Small intestine (tissue), 7 donors: ENCODE measurements around the gene ETV4. TPM values are rescaled to one million over a fixed set of nuclear protein-coding genes. Genes with fewer than 3 reads are reported as not detected.

Source experiments
- DNase-seq, 2 donors: peaks; one replicate each; pipeline versions ENCODE4 v3.0.0 to v3.0.0-alpha.2; 2013
- FAIRE-seq: peaks from 2 replicates; lab custom pipeline; 2012; peaks lifted over from hg19 to GRCh38; lab: Jason Lieb, UNC
- H3K27ac ChIP-seq, 3 donors: one replicate each; pipeline ENCODE4 v1.5.1; 2013; ENCODE audit warnings: low read length in 2 of 3, mild to moderate bottlenecking in 2 of 3, control low read depth in 1 of 3, inconsistent platforms in 1 of 3, low read depth in 1 of 3, moderate library complexity in 1 of 3
- H3K27me3 ChIP-seq, 3 donors: one replicate each; pipeline ENCODE4 v1.6.1; 2013; ENCODE audit warnings: low read length in 3 of 3, inconsistent platforms in 1 of 3; ENCODE audit not compliant: control insufficient read depth in 3 of 3, insufficient read depth in 3 of 3
- H3K36me3 ChIP-seq, 3 donors: one replicate each; pipeline ENCODE4 v1.6.1; 2013; ENCODE audit warnings: low read length in 3 of 3, inconsistent platforms in 1 of 3, low read depth in 1 of 3, mild to moderate bottlenecking in 1 of 3, moderate library complexity in 1 of 3; ENCODE audit not compliant: control insufficient read depth in 3 of 3, insufficient read depth in 2 of 3
- H3K4me1 ChIP-seq, 3 donors: one replicate each; pipeline ENCODE4 v1.6.1; 2013; ENCODE audit warnings: low read length in 2 of 3, inconsistent platforms in 1 of 3, low read depth in 1 of 3, mild to moderate bottlenecking in 1 of 3, moderate library complexity in 1 of 3; ENCODE audit not compliant: control insufficient read depth in 3 of 3, insufficient read depth in 2 of 3
- H3K4me3 ChIP-seq, 3 donors: one replicate each; pipeline ENCODE4 v1.5.1; 2013; ENCODE audit warnings: low read length in 3 of 3, control low read depth in 1 of 3, inconsistent platforms in 1 of 3, low read depth in 1 of 3, mild to moderate bottlenecking in 1 of 3, moderate library complexity in 1 of 3
- H3K9me3 ChIP-seq, 2 donors: one replicate each; pipeline ENCODE4 v1.6.1; 2013; ENCODE audit warnings: low read depth in 1 of 2, low read length in 1 of 2; ENCODE audit not compliant: control insufficient read depth in 2 of 2, insufficient read depth in 1 of 2
- WGBS, 3 donors: extraction: QIAGEN DNeasy Blood & Tissue Kit; methylation state at CpG; one replicate each; pipeline ENCODE4 v1.1.7; 2013; 5-methylcytosine and 5-hydroxymethylcytosine counted together
- polyA plus RNA-seq, 4 donors: library from polyadenylated mRNA; stranded (reverse) in 3 of 4; unstranded in 1 of 4; fragments of 200-250 nt in 3 of 4; fragments of 120-200 nt in 1 of 4; gene quantifications; one replicate each; pipeline versions ENCODE4 v1.2.1 to v1.2.3, GENCODE V29; 2013
- donor health status: healthy with polysubstance abuse.
- donor health status: control.
- donor health status: control.
- donor health status: Bipolar disorder and iron deficiency.
- donor health status: healthy.

The ETV4 gene
- polyA plus RNA-seq, 4 donors, result 1.3 to 16.4 (median 4.5) TPM

DNA sequence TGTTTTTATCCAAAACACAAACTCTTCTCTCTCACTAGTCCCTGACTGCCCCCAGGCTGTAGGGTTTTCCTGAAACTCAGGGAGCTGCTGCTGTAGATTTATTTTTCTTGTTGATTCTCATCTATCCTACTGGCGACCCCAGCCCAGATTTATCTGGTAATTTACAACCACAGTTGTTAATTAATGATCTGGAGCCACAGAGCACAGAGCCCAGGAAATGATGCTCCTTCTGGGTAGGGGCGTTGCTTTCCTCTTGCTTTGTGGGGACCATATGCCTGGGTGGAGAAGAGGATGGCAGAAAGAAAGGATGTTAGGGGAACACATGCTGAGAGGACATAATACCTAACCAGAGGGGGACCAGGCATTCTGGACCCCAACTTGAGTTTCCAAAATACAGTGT is 7.4 kb upstream of the ETV4 start:
- Histone ChIP-seq H3K27me3 (peaks cover 0 to 5% (median 0%) of the 10 kb centered on the region in 3 donors), H3K9me3 (no peaks in the 10 kb centered on the region), H3K4me1 (peaks cover 2 to 50% (median 2%) of the 10 kb centered on the region in 3 donors), H3K36me3 (peaks cover 0 to 2% (median 0%) of the 10 kb centered on the region in 3 donors), H3K27ac (peak overlapping the region in 1 of 3 donors; percentile 73), H3K4me3 (no peak overlapping the region)
- WGBS, 3 donors, result 7 to 17% (median 17%) methylated on average over 2 of the region's 2 CpGs
- no peak for DNase-seq
- FAIRE-seq, result no peak

DNA sequence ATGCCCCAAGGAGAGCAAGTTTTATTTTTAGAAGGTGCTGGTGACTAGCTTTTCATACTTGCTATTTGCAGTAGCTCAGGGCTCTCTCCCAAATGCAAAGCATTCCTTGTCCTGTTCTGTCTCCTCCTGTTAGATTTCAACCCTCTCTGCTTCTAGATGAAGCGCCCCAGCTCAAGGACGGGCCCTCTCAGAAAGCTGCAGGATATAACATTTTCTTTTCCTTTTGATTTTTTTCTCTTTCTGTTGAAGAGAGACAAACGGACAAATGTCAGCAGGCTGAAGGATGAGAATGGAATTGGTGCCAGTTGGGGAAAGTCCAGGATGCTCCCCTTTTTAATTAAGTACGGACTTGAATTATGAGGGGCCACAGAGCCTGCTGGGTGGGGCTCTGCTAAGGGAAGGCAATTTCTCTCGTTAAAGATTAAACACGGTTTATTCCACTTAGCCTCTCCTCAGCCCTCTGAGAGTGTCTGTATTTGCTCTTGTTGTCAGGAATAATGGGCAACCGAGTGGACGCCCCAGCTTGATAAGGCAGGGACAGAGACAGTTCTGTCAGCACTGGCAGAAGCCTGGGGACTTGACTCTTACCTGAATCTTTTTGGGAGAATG is 6.2 kb upstream of the ETV4 start:
- Histone ChIP-seq H3K27me3 (peaks cover 0 to 8% (median 3%) of the 10 kb centered on the region in 3 donors), H3K4me1 (peaks cover 2 to 47% (median 2%) of the 10 kb centered on the region in 3 donors), H3K27ac (peak overlapping the region in 1 of 3 donors; percentile 73), H3K9me3 (no peaks in the 10 kb centered on the region), H3K36me3 (peaks cover 0 to 2% (median 0%) of the 10 kb centered on the region in 3 donors), H3K4me3 (peak overlapping the region in 1 of 3 donors; percentile 1)
- FAIRE-seq (no peak), DNase-seq (peak; percentile 56 to 84)
- 11 to 37% (median 25%) methylated on average over 8 of the region's 8 CpGs for WGBS, 3 donors

DNA sequence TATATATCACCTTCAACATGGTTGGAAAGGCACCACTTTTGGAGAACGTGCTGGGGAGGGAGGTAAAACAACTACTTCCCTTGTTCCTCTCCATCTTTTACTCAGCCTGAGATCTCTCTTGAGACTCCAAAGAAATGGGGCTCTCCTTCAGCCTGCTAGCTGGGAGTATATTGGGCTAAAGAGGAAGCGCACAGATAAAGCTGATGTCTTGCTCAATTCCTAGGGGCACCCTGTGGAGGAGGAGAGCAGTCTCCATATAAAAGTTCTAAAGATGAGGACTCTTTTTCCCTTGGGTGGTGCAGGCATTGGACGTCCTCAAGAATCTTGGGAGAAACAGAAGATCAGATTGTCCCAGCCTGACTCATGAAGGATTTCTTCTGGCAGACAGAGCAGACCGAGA is 4.6 kb upstream of the ETV4 start:
- Histone ChIP-seq H3K27me3 (peaks cover 0 to 8% (median 7%) of the 10 kb centered on the region in 3 donors), H3K4me1 (peaks cover 2 to 45% (median 2%) of the 10 kb centered on the region in 3 donors), H3K9me3 (no peaks in the 10 kb centered on the region), H3K36me3 (peaks cover 0 to 2% (median 0%) of the 10 kb centered on the region in 3 donors), H3K4me3 (no peak overlapping the region), H3K27ac (no peak overlapping the region)
- 89 to 95% (median 95%) methylated on average over 4 of the region's 4 CpGs for WGBS, 3 donors
- DNase-seq, result no peak
- FAIRE-seq, result no peak

DNA sequence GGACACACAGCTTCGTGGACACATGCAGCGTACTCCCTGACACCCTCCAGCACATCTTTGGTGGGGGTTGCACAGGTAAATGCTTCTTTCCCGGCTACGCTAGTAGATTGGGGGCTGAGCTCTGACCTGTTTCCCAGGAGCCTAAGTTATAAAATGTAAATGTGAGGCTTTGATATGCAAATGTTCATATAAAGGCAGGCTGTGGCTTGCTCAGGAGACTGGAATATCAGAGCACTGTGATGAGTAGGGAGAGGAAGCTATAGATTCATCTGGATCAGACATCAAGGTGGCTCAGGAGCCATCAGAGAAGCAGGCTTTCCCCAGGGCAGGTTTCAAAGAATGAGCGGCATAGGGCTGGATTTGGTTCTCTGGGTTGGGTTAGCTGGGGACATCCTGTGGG is 3.4 kb upstream of the ETV4 start:
- H3K36me3 ChIP-seq, result no peaks in the 10 kb centered on the region
- H3K27ac ChIP-seq, result no peak overlapping the region
- peaks cover 4 to 38% (median 7%) of the 10 kb centered on the region in 3 donors for H3K4me1 ChIP-seq
- WGBS, 3 donors, result 82 to 84% (median 82%) methylated on average over 5 of the region's 5 CpGs
- H3K9me3 ChIP-seq, result no peaks in the 10 kb centered on the region
- DNase-seq (no peak), FAIRE-seq (no peak)
- H3K27me3 ChIP-seq, result peaks cover 0 to 14% (median 8%) of the 10 kb centered on the region in 3 donors
- H3K4me3 ChIP-seq, result no peak overlapping the region

DNA sequence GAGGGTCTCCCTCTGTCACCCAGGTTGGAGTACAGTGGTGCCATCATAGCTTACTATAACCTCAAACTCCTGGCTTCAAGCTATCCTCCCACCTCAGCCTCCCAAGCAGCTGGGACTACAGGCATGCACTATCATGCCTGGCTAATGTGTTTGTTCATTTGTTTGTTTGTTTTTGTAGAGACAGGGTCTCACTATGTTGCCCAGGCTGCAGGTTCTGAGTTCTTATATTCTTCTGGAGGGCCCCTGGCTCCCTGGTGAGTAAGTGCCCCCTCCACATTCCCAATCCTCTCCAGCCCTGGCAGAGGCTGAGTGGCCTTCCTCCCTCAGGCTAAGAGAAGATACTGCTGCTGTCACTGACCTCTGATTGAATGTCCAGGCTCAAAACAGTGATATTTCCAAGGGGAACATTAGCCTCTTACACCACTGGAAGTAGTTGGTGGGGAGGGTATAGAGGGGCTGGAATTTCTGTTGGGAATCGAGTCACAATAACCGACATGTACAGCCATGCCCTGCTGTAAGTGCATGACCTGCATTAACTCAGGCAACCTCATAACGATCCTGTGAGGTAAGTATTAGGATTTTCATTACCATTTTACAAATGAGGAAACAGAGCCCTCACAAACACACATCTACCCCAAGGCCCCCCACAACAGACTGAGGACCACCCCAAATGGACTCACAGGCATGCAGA is 2.7 kb upstream of the ETV4 start:
- H3K4me1 ChIP-seq, result peaks cover 4 to 34% (median 7%) of the 10 kb centered on the region in 3 donors
- H3K36me3 ChIP-seq, result no peaks in the 10 kb centered on the region
- 74 to 82% (median 76%) methylated on average over 3 of the region's 3 CpGs for WGBS, 3 donors
- H3K27me3 ChIP-seq, result peaks cover 0 to 18% (median 6%) of the 10 kb centered on the region in 3 donors
- no peak overlapping the region for H3K4me3 ChIP-seq
- H3K9me3 ChIP-seq, result no peaks in the 10 kb centered on the region
- DNase-seq (no peak), FAIRE-seq (no peak)
- H3K27ac ChIP-seq, result no peak overlapping the region

DNA sequence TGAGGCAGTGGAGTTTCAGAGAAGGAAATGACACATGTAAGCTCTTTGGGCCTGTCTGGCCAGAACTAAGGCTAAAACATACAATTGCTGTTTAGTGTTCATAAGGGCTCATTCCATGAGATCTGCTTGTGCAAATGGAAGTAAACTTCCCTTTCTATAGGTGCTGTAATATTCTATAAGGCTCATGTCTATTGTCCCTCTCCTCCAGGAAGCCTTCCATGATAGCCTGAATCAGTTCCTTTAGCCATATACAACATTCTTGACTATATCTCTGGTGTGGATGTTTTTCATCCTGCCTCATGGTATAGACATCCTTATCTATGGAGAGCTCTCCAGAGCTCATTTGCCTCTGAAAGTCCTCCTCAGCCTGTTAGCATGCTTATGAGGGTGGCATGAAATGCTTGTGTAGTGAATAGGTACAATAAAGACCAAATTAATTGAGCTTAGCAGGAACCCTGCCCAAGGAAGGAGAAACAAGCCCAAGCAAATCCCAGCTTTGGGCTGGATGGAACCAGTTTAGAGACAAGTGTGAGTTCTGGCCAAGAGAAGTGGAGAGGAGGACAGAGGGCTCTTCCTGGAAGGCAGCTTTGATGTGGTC is 1.6 kb upstream of the ETV4 start:
- H3K27ac ChIP-seq, result no peak overlapping the region
- H3K9me3 ChIP-seq, result no peaks in the 10 kb centered on the region
- FAIRE-seq, result no peak

DNA sequence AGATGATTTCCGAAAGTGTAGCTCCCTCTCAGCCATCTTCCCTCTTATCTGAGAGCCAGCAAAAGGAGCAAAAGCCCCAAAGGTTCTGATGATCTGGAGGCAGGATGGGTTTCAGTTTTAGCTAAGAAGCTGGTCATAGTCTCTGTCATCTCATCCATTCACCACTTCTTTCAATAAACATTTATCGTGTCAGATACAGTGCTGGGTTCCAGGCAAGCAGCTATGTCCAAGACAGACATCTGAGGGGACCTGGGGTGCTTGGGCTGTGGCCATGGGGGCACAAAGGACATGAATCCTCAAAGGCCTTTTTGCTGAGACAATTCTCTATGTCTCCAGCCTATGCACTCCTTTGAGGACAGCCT is 1.0 kb upstream of the ETV4 start:
- FAIRE-seq (no peak), DNase-seq (no peak)
- no peaks in the 10 kb centered on the region for H3K9me3 ChIP-seq
- peaks cover 0 to 18% (median 6%) of the 10 kb centered on the region in 3 donors for H3K27me3 ChIP-seq
- no peak overlapping the region for H3K4me3 ChIP-seq
- H3K27ac ChIP-seq, result no peak overlapping the region
- peaks cover 2 to 29% (median 6%) of the 10 kb centered on the region in 3 donors for H3K4me1 ChIP-seq
- WGBS, 3 donors, result 58 to 72% (median 64%) methylated on average over 2 of the region's 2 CpGs
- peaks cover 0 to 7% (median 0%) of the 10 kb centered on the region in 3 donors for H3K36me3 ChIP-seq

More for the DNA sequence above, 1.6 kb upstream of the ETV4 start:
- Histone ChIP-seq H3K4me3 (no peak overlapping the region), H3K27me3 (peaks cover 0 to 18% (median 6%) of the 10 kb centered on the region in 3 donors), H3K4me1 (peaks cover 4 to 31% (median 7%) of the 10 kb centered on the region in 3 donors), H3K36me3 (peaks cover 0 to 5% (median 0%) of the 10 kb centered on the region in 3 donors)
- no peak for DNase-seq

DNA sequence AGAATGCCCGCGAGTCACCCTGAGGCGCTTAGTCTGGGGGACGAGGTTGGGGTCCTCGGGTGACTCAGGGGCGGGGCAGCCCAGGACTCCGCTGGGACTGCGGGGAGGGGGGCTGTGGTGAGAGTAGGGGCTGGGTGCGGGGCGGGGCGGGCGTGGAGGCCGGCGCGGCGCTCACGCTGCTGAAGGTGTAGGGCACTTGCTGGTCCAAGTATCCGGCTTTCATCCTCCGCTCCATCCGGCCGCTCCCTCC is 832 bp downstream of the ETV4 start:
- no peak for FAIRE-seq
- WGBS, 3 donors, result 0% methylated on average over 14 to 21 of the region's 21 CpGs

More for the DNA sequence above, 832 bp downstream of the ETV4 start:
- DNase-seq, result peak in 1 of 2 donors; percentile 19
- Histone ChIP-seq H3K27ac (peak overlapping the region in 2 of 3 donors; percentile 49 to 75), H3K27me3 (peaks cover 0 to 18% (median 6%) of the 10 kb centered on the region in 3 donors), H3K4me1 (peaks cover 2 to 21% (median 6%) of the 10 kb centered on the region in 3 donors), H3K36me3 (peaks cover 0 to 15% (median 0%) of the 10 kb centered on the region in 3 donors), H3K4me3 (peak overlapping the region; percentile 7 to 51 (median 35)), H3K9me3 (no peaks in the 10 kb centered on the region)
